Liver (tissue), 3 donors: ENCODE data around the gene RNU6-9.
A peak's percentile ranks its signal among the peaks of the same experiment; 100 is the strongest.

Source experiments
- ATF3 ChIP-seq: IDR thresholded peaks from 2 replicates; pipeline ENCODE4 v1.6.1; 2016; ENCODE audit warnings: antibody characterized with exemption
- CTCF ChIP-seq: fragments of 150-350 bp; IDR thresholded peaks from 2 replicates; pipeline ENCODE4 v1.5.1; 2017; ENCODE audit warnings: improper control_type of control experiment, low read depth, low read length; ENCODE audit not compliant: missing input control
- EGR1 ChIP-seq, 2 donors: IDR thresholded peaks; 2 replicates each; pipeline ENCODE4 v1.6.1; 2016 to 2018; ENCODE audit warnings: antibody characterized with exemption in 2 of 2, low read depth in 2 of 2
- FOXA1 ChIP-seq: IDR thresholded peaks from 2 replicates; pipeline ENCODE4 v1.6.1; 2016; ENCODE audit warnings: antibody characterized with exemption
- JUND ChIP-seq, 2 donors: IDR thresholded peaks; 2 replicates each; pipeline ENCODE4 v1.6.1; 2016; ENCODE audit warnings: antibody characterized with exemption in 2 of 2
- MAX ChIP-seq: IDR thresholded peaks from 2 replicates; pipeline ENCODE4 v1.6.1; 2016; ENCODE audit warnings: antibody characterized with exemption
- NR2F2 ChIP-seq: IDR thresholded peaks from 2 replicates; pipeline ENCODE4 v1.6.1; 2016; ENCODE audit warnings: antibody characterized with exemption
- RAD21 ChIP-seq, 2 donors: IDR thresholded peaks; 2 replicates each; pipeline ENCODE4 v1.6.1; 2016; ENCODE audit warnings: antibody characterized with exemption in 2 of 2, mild to moderate bottlenecking in 2 of 2
- TAF1 ChIP-seq: conservative IDR thresholded peaks from 2 replicates; pipeline ENCODE4 v1.6.1; 2016; ENCODE audit warnings: antibody characterized with exemption, mild to moderate bottlenecking
- YY1 ChIP-seq: IDR thresholded peaks from 2 replicates; pipeline ENCODE4 v1.6.1; 2016; ENCODE audit warnings: antibody characterized with exemption, mild to moderate bottlenecking
- ZBTB33 ChIP-seq: IDR thresholded peaks from 2 replicates; pipeline ENCODE4 v1.6.1; 2016; ENCODE audit warnings: antibody characterized with exemption
- TF ChIP-seq, protein P1 (sequence below): IDR thresholded peaks from 2 replicates; pipeline ENCODE4 v1.6.1; 2016; ENCODE audit warnings: antibody characterized with exemption, mild to moderate bottlenecking
- donor health status: healthy.
- donor health status: healthy.

DNA sequence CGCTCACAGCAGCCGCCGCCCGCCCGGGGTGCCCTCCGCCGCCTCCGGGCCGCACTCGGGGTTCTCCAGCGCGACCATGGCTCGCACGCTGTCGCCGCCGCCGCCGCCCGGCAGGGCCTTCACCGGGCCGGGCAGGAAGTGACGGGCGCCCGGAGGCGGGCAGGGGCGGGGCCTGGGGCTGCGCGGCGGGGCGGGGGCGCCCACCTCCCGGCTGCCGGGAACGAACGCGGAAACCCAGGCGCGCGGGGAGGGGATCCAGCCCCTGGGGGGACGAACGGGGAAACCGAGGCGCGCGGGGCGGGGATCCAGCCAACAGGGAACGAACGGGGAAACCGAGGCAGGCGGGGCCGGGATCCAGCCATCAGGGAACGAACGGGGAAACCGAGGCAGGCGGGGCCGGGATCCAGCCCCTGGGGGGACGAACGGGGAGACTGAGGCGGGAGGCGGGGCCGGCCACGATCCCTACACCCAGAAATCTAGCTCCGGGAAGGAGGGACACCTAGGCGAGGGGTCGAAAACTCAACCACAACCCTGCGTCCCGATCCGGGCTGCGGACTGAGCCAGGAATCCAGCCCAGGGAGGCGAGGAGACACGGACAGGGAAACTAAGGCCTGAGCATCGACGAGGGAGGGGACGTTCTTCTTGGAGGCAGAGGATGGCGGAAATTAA is 19.9 kb downstream of the RNU6-9 start, which contains the start of gene R3HDM4:
- TF ChIP-seq CTCF (peak; percentile 3), YY1 (no peak), TAF1 (no peak), RAD21 (IDR thresholded peaks at IDR 0.05) (no peak), ZBTB33 (no peak), ATF3 (no peak), JUND (IDR thresholded peaks at IDR 0.05) (no peak), FOXA1 (no peak), NR2F2 (no peak), MAX (no peak), EGR1 (IDR thresholded peaks at IDR 0.05; ENCODE audit: low read depth in 2 of 2) (no peak)
- TF ChIP-seq, protein P1, sequence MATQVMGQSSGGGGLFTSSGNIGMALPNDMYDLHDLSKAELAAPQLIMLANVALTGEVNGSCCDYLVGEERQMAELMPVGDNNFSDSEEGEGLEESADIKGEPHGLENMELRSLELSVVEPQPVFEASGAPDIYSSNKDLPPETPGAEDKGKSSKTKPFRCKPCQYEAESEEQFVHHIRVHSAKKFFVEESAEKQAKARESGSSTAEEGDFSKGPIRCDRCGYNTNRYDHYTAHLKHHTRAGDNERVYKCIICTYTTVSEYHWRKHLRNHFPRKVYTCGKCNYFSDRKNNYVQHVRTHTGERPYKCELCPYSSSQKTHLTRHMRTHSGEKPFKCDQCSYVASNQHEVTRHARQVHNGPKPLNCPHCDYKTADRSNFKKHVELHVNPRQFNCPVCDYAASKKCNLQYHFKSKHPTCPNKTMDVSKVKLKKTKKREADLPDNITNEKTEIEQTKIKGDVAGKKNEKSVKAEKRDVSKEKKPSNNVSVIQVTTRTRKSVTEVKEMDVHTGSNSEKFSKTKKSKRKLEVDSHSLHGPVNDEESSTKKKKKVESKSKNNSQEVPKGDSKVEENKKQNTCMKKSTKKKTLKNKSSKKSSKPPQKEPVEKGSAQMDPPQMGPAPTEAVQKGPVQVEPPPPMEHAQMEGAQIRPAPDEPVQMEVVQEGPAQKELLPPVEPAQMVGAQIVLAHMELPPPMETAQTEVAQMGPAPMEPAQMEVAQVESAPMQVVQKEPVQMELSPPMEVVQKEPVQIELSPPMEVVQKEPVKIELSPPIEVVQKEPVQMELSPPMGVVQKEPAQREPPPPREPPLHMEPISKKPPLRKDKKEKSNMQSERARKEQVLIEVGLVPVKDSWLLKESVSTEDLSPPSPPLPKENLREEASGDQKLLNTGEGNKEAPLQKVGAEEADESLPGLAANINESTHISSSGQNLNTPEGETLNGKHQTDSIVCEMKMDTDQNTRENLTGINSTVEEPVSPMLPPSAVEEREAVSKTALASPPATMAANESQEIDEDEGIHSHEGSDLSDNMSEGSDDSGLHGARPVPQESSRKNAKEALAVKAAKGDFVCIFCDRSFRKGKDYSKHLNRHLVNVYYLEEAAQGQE = no peak
